Activated T-cell treated with anti-CD3 and anti-CD28 coated beads, Interleukin-2, amount 50 U/mL, for 48 hours (primary cell): Measurements from ENCODE around the gene SGK1.
A peak's percentile ranks its signal among the peaks of the same experiment; 100 is the strongest.
"Not testable (repeated sequence)": the region's sequence is repeated elsewhere in the genome, so short reads cannot be mapped to it uniquely, and the experiment has no call there.

ENCODE experiments used
- DNase-seq, 2 experiments: peaks; one replicate each; pipeline ENCODE4 v3.0.0-alpha.2; 2020

The SGK1 gene

GRCh38 chr6:134183844-134184243, 134.1 kb downstream of the SGK1 start:
- DNase-seq = no peak

GRCh38 chr6:134182528-134182927, 135.4 kb downstream of the SGK1 start:
- DNase-seq = no peak

- DNase-seq = not testable (repeated sequence)
Observed at GRCh38 chr6:134181726-134182125, 136.2 kb downstream of the SGK1 start.

- DNase-seq = not testable (repeated sequence)
Observed at GRCh38 chr6:134181251-134181650, 136.7 kb downstream of the SGK1 start.

- not testable (repeated sequence) for DNase-seq
Observed at GRCh38 chr6:134180540-134180939, 137.4 kb downstream of the SGK1 start.

- peak; percentile 77 to 82 for DNase-seq
Observed at GRCh38 chr6:134178161-134179044, 139.5 kb downstream of the SGK1 start.

- peak in 1 of 2 experiments; percentile 31 for DNase-seq
Observed at GRCh38 chr6:134177753-134178160, 140.2 kb downstream of the SGK1 start.

GRCh38 chr6:134177236-134177635, 140.7 kb downstream of the SGK1 start:
- no peak for DNase-seq

- DNase-seq = peak in 1 of 2 experiments; percentile 34
Observed at GRCh38 chr6:134176264-134176975, 141.5 kb downstream of the SGK1 start.

GRCh38 chr6:134175532-134176263, 142.2 kb downstream of the SGK1 start:
- DNase-seq = peak; percentile 72 to 73

- DNase-seq = peak; percentile 96
Observed at GRCh38 chr6:134174672-134175531, 143.0 kb downstream of the SGK1 start.

GRCh38 chr6:134173936-134174671, 143.8 kb downstream of the SGK1 start:
- peak; percentile 91 to 93 for DNase-seq

- DNase-seq = no peak
Observed at GRCh38 chr6:134173366-134173725, 144.6 kb downstream of the SGK1 start.

- DNase-seq = no peak
Observed at GRCh38 chr6:134172706-134173365, 145.1 kb downstream of the SGK1 start.

GRCh38 chr6:134172020-134172705, 145.7 kb downstream of the SGK1 start:
- no peak for DNase-seq

GRCh38 chr6:134171517-134171916, 146.4 kb downstream of the SGK1 start:
- no peak for DNase-seq

GRCh38 chr6:134170844-134171243, 147.1 kb downstream of the SGK1 start:
- DNase-seq = no peak

- DNase-seq = no peak
Observed at GRCh38 chr6:134169871-134170486, 147.9 kb downstream of the SGK1 start.

- DNase-seq = no peak
Observed at GRCh38 chr6:134168590-134169208, 149.2 kb downstream of the SGK1 start.
